ENCODE data around the gene MIOX. TPM values are rescaled to one million over a fixed set of nuclear protein-coding genes. Genes with fewer than 3 reads are reported as not detected.

The MIOX gene
- total and polyA plus RNA-seq, 10 donors, result 0.24 to 2.2 (median 0.26) TPM; not detected in 6

- peaks cover 0 to 36% (median 0%) of the 10 kb centered on the region in 7 donors for H3K27me3 ChIP-seq (replicated peaks in 1 of 7)
- TF ChIP-seq POLR2A (IDR thresholded peaks at IDR 0.05), result no peak
- no peak for TF ChIP-seq POLR2AphosphoS5 (IDR thresholded peaks at IDR 0.05)
- no peak for TF ChIP-seq CTCF (IDR thresholded peaks at IDR 0.05 in 8 of 11, conservative IDR thresholded peaks at IDR 0.05 in 3 of 11)
- peaks cover 0 to 11% (median 8%) of the 10 kb centered on the region in 6 donors for H3K4me1 ChIP-seq
- intact Hi-C loops (cut with DNase I; ENCODE audit: low total_unique reads), result loop anchor here (10.0 kb wide), 1 partner anchor 245 kb away; the partner anchor contains the start of gene TUBGCP6
- H3K9me3 ChIP-seq, result no peaks in the 10 kb centered on the region
- H3K27ac ChIP-seq, result no peak overlapping the region
- H3K4me3 ChIP-seq, result no peak overlapping the region
- H3K36me3 ChIP-seq, result no peaks in the 10 kb centered on the region
- WGBS, 5 donors, result 88 to 89% (median 89%) methylated on average over 20 to 31 of the region's 31 CpGs
- DNase-seq, result no peak
These were observed 2.9 kb downstream of the MIOX start for GRCh38 chr22:50489363-50490243.

- no peaks in the 10 kb centered on the region for H3K9me3 ChIP-seq
- peaks cover 0 to 34% (median 0%) of the 10 kb centered on the region in 7 donors for H3K27me3 ChIP-seq (replicated peaks in 1 of 7)
- WGBS, 5 donors, result 34 to 43% (median 37%) methylated on average over 27 of the region's 27 CpGs
- peaks cover 0 to 11% (median 8%) of the 10 kb centered on the region in 6 donors for H3K4me1 ChIP-seq
- no peaks in the 10 kb centered on the region for H3K36me3 ChIP-seq
- DNase-seq, result no peak
- intact Hi-C loops (cut with DNase I; ENCODE audit: low total_unique reads), result loop anchor here (10.0 kb wide), 1 partner anchor 246 kb away; the partner anchor contains the start of gene TUBGCP6
- no peak overlapping the region for H3K4me3 ChIP-seq
- TF ChIP-seq POLR2A (IDR thresholded peaks at IDR 0.05) (no peak), CTCF (IDR thresholded peaks at IDR 0.05 in 8 of 11, conservative IDR thresholded peaks at IDR 0.05 in 3 of 11) (no peak), POLR2AphosphoS5 (IDR thresholded peaks at IDR 0.05) (peak in 1 of 3 donors; percentile 31)
- H3K27ac ChIP-seq, result no peak overlapping the region
These were observed 4.1 kb downstream of the MIOX start for GRCh38 chr22:50490531-50491308.

GRCh38 chr22:50497093-50497492 lies 10.4 kb downstream of the MIOX start:
- H3K4me1 ChIP-seq, result peaks cover 0 to 11% (median 7%) of the 10 kb centered on the region in 6 donors
- DNase-seq, result no peak
- no peak overlapping the region for H3K27ac ChIP-seq
- H3K36me3 ChIP-seq, result peaks cover 0 to 10% (median under 1%) of the 10 kb centered on the region in 6 donors
- H3K9me3 ChIP-seq, result no peaks in the 10 kb centered on the region
- no peaks in the 10 kb centered on the region for H3K27me3 ChIP-seq (replicated peaks in 1 of 7)
- intact Hi-C loops (cut with DNase I; ENCODE audit: low total_unique reads), result loop anchor here (10.0 kb wide), 1 partner anchor 252 kb away; the partner anchor contains the start of gene TUBGCP6
- H3K4me3 ChIP-seq, result no peak overlapping the region
- no peak for TF ChIP-seq CTCF (IDR thresholded peaks at IDR 0.05 in 8 of 11, conservative IDR thresholded peaks at IDR 0.05 in 3 of 11)
- no peak for TF ChIP-seq POLR2A (IDR thresholded peaks at IDR 0.05)
- WGBS, 5 donors, result 82 to 93% (median 88%) methylated on average over 6 of the region's 6 CpGs
